Measurements from ENCODE around the gene UBE2B.
A peak's percentile ranks its signal among the peaks of the same experiment; 100 is the strongest.

Gene UBE2B

GRCh38 chr5:134383980-134384697 lies 12.8 kb downstream of the UBE2B start:
- TF ChIP-seq CTCF (conservative IDR thresholded peaks at IDR 0.05; ENCODE audit: low read depth): no peak
- no peak overlapping the region for H3K27ac ChIP-seq
- ChIA-PET CTCF (interaction anchor here (0.6 kb wide), 1 partner anchor 94 kb away, joined by 3 read pairs; no protein-coding TSS in a partner anchor), POLR2A (ENCODE audit: low non-redundant PET) (interaction anchor here (1.0 kb wide), 1 partner anchor 9 kb away, joined by 5 read pairs; no protein-coding TSS in a partner anchor)
- DNase-seq (ENCODE audit: low spot score): no peak

- no peak for DNase-seq (ENCODE audit: low spot score)
- CTCF ChIA-PET: no interaction called here
- no peak overlapping the region for H3K27ac ChIP-seq
- no peak for TF ChIP-seq CTCF (conservative IDR thresholded peaks at IDR 0.05; ENCODE audit: low read depth)
- POLR2A ChIA-PET (ENCODE audit: low non-redundant PET): no interaction called here
Observed at GRCh38 chr5:134387443-134387842, 16.1 kb downstream of the UBE2B start.

GRCh38 chr5:134392301-134392700 lies 20.9 kb downstream of the UBE2B start:
- DNase-seq (ENCODE audit: low spot score): no peak
- H3K27ac ChIP-seq: no peak overlapping the region
- TF ChIP-seq CTCF (conservative IDR thresholded peaks at IDR 0.05; ENCODE audit: low read depth): no peak
- CTCF ChIA-PET: interaction anchor here (0.8 to 1.0 kb wide), 2 partner anchors 20 to 128 kb away, joined by 3 to 4 read pairs; no protein-coding TSS in a partner anchor
- POLR2A ChIA-PET (ENCODE audit: low non-redundant PET): no interaction called here

GRCh38 chr5:134394932-134395331 lies 23.6 kb downstream of the UBE2B start:
- DNase-seq (ENCODE audit: low spot score): no peak
- POLR2A ChIA-PET (ENCODE audit: low non-redundant PET): no interaction called here
- no peak for TF ChIP-seq CTCF (conservative IDR thresholded peaks at IDR 0.05; ENCODE audit: low read depth)
- H3K27ac ChIP-seq: 0 out of 2 replicates have a peak overlapping the region, but pooled peaks have one; percentile 12
- CTCF ChIA-PET: interaction anchor here (1.1 kb wide), 1 partner anchor 16 kb away, joined by 3 read pairs; the partner anchor contains the start of gene CDKN2AIPNL

GRCh38 chr5:134396274-134396673 lies 24.9 kb downstream of the UBE2B start:
- CTCF ChIA-PET: interaction anchor here (0.7 kb wide), 1 partner anchor 278 kb away, joined by 5 read pairs; no protein-coding TSS in a partner anchor
- POLR2A ChIA-PET (ENCODE audit: low non-redundant PET): no interaction called here
- TF ChIP-seq CTCF (conservative IDR thresholded peaks at IDR 0.05; ENCODE audit: low read depth): no peak
- DNase-seq (ENCODE audit: low spot score): no peak
- no peak overlapping the region for H3K27ac ChIP-seq

- ChIA-PET CTCF (interaction anchor here (0.8 to 1.0 kb wide), 2 partner anchors 67 to 128 kb away, joined by 4 to 6 read pairs; no protein-coding TSS in a partner anchor), POLR2A (ENCODE audit: low non-redundant PET) (no interaction called here)
- no peak for TF ChIP-seq CTCF (conservative IDR thresholded peaks at IDR 0.05; ENCODE audit: low read depth)
- H3K27ac ChIP-seq: peak overlapping the region; percentile 27
- DNase-seq (ENCODE audit: low spot score): no peak
Observed at GRCh38 chr5:134397196-134397595, 25.8 kb downstream of the UBE2B start.
